OCI-LY1 (cell line): ENCODE data around the gene DENND5B.

ENCODE experiments used
- H2AFZ ChIP-seq: fragments of 200-600 bp; sonication (generic), shearing (Covaris generic); 2 replicates; pipeline ENCODE4 v1.6.0; 2014; ENCODE audit warnings: antibody characterized with exemption, mild to moderate bottlenecking, low read length
- H3F3A ChIP-seq: fragments of 200-600 bp; sonication (generic), shearing (Covaris generic); 2 replicates; pipeline ENCODE4 v1.6.0; 2014; ENCODE audit warnings: mild to moderate bottlenecking, antibody characterized with exemption, low read length, moderate library complexity; ENCODE audit not compliant: insufficient read depth
- H3K27ac ChIP-seq: fragments of 200-600 bp; sonication (generic); 2 replicates; pipeline ENCODE4 v1.5.1; 2014; ENCODE audit warnings: low read length, mixed run types, mild to moderate bottlenecking, low read depth; ENCODE audit not compliant: poor library complexity, severe bottlenecking
- H3K27me3 ChIP-seq: fragments of 200-600 bp; sonication (generic); 2 replicates; pipeline ENCODE4 v1.6.0; 2014; ENCODE audit warnings: antibody characterized with exemption, mild to moderate bottlenecking, low read length, moderate library complexity; ENCODE audit not compliant: insufficient read depth
- H3K36me3 ChIP-seq: fragments of 200-600 bp; sonication (generic); 2 replicates; pipeline ENCODE4 v1.6.1; 2014; ENCODE audit warnings: mild to moderate bottlenecking, antibody characterized with exemption, low read length, moderate library complexity, mixed read lengths; ENCODE audit not compliant: insufficient read depth
- H3K4me1 ChIP-seq: fragments of 200-600 bp; sonication (generic); 2 replicates; pipeline ENCODE4 v1.5.1; 2014; ENCODE audit warnings: mild to moderate bottlenecking, low read length, moderate library complexity; ENCODE audit not compliant: insufficient read depth, severe bottlenecking
- H3K4me2 ChIP-seq: fragments of 200-600 bp; sonication (generic), shearing (Covaris generic); 2 replicates; pipeline ENCODE4 v1.6.1; 2014; ENCODE audit warnings: low read length
- H3K4me3 ChIP-seq: fragments of 200-600 bp; sonication (generic); 2 replicates; pipeline ENCODE4 v1.5.1; 2014; ENCODE audit warnings: low read length, low read depth, mild to moderate bottlenecking, mixed read lengths; ENCODE audit not compliant: poor library complexity, severe bottlenecking
- H3K79me2 ChIP-seq: fragments of 200-600 bp; shearing (Covaris generic); 2 replicates; pipeline ENCODE4 v1.6.1; 2016; ENCODE audit warnings: mixed run types, low read length, mixed read lengths; ENCODE audit not compliant: insufficient read depth
- H3K9ac ChIP-seq: fragments of 200-600 bp; sonication (generic), shearing (Covaris generic); 2 replicates; pipeline ENCODE4 v1.6.1; 2014; ENCODE audit warnings: mild to moderate bottlenecking, low read length, mixed read lengths
- H3K9me2 ChIP-seq: fragments of 200-600 bp; sonication (generic), shearing (Covaris generic); 2 replicates; pipeline ENCODE4 v1.6.1; 2014; ENCODE audit warnings: low read depth, mild to moderate bottlenecking, low read length, mixed read lengths
- H3K9me3 ChIP-seq: fragments of 200-600 bp; shearing (Covaris generic); 2 replicates; pipeline ENCODE4 v1.6.1; 2014; ENCODE audit warnings: low read length, mixed read lengths
- H4K20me1 ChIP-seq: fragments of 200-600 bp; sonication (generic), shearing (Covaris generic); 2 replicates; pipeline ENCODE4 v1.6.0; 2016; ENCODE audit warnings: mild to moderate bottlenecking, low read length; ENCODE audit not compliant: insufficient read depth
- EZH2 ChIP-seq: fragments of 200-600 bp; sonication (generic), shearing (Covaris generic); IDR thresholded peaks from 2 replicates; pipeline ENCODE4 v1.8.0; 2017; ENCODE audit warnings: borderline replicate concordance, mixed run types, mild to moderate bottlenecking, antibody characterized with exemption, low read length, moderate library complexity, mixed read lengths
- TF ChIP-seq, protein P1 (sequence below): fragments of 200-600 bp; sonication (generic), shearing (Covaris generic); IDR thresholded peaks from 2 replicates; pipeline ENCODE4 v1.5.1; 2017; ENCODE audit warnings: mild to moderate bottlenecking, antibody characterized with exemption, low read length, moderate library complexity, mixed read lengths

Gene DENND5B

DNA sequence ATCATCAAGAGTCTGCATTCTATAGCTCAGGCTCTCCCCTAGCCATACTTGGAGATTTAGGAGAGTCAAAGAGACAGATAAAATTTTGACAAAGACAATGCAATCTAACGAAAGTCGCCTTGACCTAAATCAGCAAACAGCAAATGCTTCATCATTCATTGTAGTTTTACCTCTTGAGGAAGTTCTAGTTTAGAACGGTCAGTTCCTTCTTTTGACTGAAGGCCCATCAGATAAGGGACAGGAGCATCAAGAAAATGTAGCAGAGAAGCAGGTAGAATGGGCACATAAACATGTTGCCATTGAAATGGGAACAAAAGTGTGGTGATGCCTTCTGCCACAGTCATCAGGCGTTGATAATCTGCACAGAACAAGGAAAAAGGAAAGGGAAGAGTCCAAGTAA lies 130.9 kb downstream of the DENND5B start:
- TF ChIP-seq, protein P1, sequence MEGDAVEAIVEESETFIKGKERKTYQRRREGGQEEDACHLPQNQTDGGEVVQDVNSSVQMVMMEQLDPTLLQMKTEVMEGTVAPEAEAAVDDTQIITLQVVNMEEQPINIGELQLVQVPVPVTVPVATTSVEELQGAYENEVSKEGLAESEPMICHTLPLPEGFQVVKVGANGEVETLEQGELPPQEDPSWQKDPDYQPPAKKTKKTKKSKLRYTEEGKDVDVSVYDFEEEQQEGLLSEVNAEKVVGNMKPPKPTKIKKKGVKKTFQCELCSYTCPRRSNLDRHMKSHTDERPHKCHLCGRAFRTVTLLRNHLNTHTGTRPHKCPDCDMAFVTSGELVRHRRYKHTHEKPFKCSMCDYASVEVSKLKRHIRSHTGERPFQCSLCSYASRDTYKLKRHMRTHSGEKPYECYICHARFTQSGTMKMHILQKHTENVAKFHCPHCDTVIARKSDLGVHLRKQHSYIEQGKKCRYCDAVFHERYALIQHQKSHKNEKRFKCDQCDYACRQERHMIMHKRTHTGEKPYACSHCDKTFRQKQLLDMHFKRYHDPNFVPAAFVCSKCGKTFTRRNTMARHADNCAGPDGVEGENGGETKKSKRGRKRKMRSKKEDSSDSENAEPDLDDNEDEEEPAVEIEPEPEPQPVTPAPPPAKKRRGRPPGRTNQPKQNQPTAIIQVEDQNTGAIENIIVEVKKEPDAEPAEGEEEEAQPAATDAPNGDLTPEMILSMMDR = no peak
- TF ChIP-seq EZH2 = no peak
- no peaks in the 10 kb centered on the region for H3K4me1 ChIP-seq
- no peaks in the 10 kb centered on the region for H4K20me1 ChIP-seq
- no peak overlapping the region for H2AFZ ChIP-seq
- H3K9me2 ChIP-seq = no peaks in the 10 kb centered on the region
- H3K36me3 ChIP-seq = peaks cover 8% of the 10 kb centered on the region
- no peaks in the 10 kb centered on the region for H3F3A ChIP-seq
- no peaks in the 10 kb centered on the region for H3K79me2 ChIP-seq
- no peak overlapping the region for H3K27ac ChIP-seq
- no peaks in the 10 kb centered on the region for H3K9me3 ChIP-seq
- no peak overlapping the region for H3K4me3 ChIP-seq
- H3K27me3 ChIP-seq = no peaks in the 10 kb centered on the region
- no peak overlapping the region for H3K4me2 ChIP-seq
- H3K9ac ChIP-seq = no peak overlapping the region

DNA sequence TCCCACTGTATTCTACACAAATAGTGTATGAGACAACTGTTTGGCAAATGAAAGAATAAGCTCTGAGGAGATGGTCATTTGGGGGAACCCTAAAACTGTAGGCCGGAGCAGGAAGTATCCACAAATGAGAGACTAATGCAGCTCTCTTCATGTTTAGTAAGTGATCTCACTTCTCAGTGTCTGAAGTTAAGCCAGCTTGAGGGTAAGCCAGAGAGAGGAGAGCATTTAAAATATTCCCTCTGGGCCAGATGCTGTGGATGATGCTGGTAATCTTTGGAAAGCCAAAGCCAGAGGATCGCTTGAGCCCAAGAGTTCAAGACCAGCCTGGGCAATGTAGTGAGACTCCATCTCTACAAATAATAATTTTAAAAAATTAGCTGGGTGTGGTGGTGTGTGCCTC lies 134.4 kb downstream of the DENND5B start:
- TF ChIP-seq, protein P1 = no peak
- no peak for TF ChIP-seq EZH2
- no peak overlapping the region for H3K4me3 ChIP-seq
- H3K36me3 ChIP-seq = peaks cover 18% of the 10 kb centered on the region
- H3K9me3 ChIP-seq = 0 out of 2 replicates have a peak, but pooled peaks cover 2% of the 10 kb centered on the region
- H3K4me1 ChIP-seq = no peaks in the 10 kb centered on the region
- H3K4me2 ChIP-seq = no peak overlapping the region
- no peaks in the 10 kb centered on the region for H3K79me2 ChIP-seq
- no peaks in the 10 kb centered on the region for H3F3A ChIP-seq
- no peaks in the 10 kb centered on the region for H4K20me1 ChIP-seq
- H3K27me3 ChIP-seq = no peaks in the 10 kb centered on the region
- H2AFZ ChIP-seq = no peak overlapping the region
- H3K27ac ChIP-seq = no peak overlapping the region
- H3K9me2 ChIP-seq = no peaks in the 10 kb centered on the region
- H3K9ac ChIP-seq = no peak overlapping the region

DNA sequence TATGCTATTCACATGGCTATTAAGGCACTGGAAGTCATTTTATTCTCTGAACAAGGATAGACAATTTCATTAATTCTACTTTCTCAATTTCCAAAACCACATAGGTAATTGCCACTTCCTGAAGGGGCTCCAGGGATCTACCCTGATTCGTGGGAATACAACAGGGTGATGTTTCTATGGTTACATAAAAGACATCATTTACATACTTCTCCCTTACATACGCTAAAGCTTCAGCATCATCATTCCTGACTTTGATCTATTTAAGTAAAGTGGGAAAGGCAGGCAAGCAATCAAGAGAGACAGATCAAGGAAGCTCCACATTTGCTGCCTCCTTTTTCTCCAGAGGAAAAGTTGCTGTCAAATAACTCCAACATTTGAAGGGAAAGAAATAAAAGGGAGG lies 146.2 kb downstream of the DENND5B start:
- H3K27ac ChIP-seq = no peak overlapping the region
- no peaks in the 10 kb centered on the region for H3K4me1 ChIP-seq
- no peak overlapping the region for H3K4me2 ChIP-seq
- H3K9ac ChIP-seq = no peak overlapping the region
- H3K27me3 ChIP-seq = no peaks in the 10 kb centered on the region
- no peak overlapping the region for H2AFZ ChIP-seq
- H4K20me1 ChIP-seq = no peaks in the 10 kb centered on the region
- no peaks in the 10 kb centered on the region for H3F3A ChIP-seq
- no peak overlapping the region for H3K4me3 ChIP-seq
- no peak for TF ChIP-seq EZH2
- TF ChIP-seq, protein P1 = no peak
- H3K9me2 ChIP-seq = no peaks in the 10 kb centered on the region
- H3K36me3 ChIP-seq = peaks cover 7% of the 10 kb centered on the region; the same call in 1 of the 2 replicates
- H3K79me2 ChIP-seq = no peaks in the 10 kb centered on the region
- H3K9me3 ChIP-seq = no peaks in the 10 kb centered on the region
